CD4-positive, alpha-beta T cell treated with Interferon alpha-2 for 1 hour (primary cell): Measurements from ENCODE around the gene AJAP1.
A peak's percentile ranks its signal among the peaks of the same experiment; 100 is the strongest.

Experiments used
- DNase-seq, 2 donors: peaks; one replicate each; pipeline ENCODE4 v3.0.0-alpha.2; 2020 to 2022

AJAP1 gene

DNA sequence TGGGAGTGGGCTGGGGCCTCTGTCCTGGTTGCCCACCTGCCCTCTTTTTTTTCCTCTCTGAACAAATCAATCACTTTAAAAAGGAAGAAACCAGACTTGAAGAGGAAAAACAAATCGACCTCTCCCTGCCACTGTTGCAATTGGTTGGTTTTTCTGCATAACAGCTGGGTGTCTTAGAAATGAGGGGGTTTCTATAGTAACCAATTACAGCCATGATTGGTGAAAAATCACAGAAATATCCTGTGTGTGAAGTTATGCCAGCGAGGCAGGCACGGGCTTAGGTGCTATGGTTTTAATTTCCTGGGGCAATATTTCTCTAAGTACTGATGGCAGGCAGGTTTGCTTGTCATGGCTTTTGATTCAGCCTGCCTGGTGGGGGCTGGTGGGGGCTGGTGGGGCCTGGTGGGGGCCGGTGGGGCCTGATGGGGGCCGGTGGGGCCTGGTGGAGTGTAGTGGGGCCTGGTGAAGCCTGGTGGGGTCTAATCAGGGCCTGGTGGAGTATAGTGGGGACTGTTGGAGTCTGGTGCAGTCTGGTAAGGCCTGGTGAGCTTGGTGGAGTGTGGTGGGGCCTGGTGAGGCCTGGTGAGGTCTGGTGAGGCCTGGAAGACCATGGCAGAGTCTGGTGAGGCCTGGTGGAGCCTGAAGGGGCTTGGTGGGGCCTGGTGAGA lies 54.6 kb downstream of the AJAP1 start:
- DNase-seq, result no peak

DNA sequence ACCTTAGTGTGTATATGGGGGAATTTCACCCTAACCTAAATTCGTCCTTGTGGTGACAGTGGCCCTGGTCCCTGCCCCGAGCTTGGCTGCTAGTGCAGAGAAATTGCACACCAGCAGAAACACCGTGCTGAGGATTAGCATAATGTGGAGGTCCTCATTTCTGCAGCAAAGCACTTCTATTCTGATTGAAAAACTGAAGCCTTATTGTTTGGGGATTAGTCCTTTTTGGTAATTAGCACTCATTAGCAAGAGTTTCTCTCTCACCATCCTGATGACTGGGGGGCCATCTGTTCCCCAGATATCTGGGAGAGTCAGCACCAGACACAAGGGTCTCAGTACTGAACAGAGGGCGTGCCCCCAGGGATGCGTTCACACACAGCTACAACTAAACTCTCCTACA lies 55.2 kb downstream of the AJAP1 start:
- no peak for DNase-seq

DNA sequence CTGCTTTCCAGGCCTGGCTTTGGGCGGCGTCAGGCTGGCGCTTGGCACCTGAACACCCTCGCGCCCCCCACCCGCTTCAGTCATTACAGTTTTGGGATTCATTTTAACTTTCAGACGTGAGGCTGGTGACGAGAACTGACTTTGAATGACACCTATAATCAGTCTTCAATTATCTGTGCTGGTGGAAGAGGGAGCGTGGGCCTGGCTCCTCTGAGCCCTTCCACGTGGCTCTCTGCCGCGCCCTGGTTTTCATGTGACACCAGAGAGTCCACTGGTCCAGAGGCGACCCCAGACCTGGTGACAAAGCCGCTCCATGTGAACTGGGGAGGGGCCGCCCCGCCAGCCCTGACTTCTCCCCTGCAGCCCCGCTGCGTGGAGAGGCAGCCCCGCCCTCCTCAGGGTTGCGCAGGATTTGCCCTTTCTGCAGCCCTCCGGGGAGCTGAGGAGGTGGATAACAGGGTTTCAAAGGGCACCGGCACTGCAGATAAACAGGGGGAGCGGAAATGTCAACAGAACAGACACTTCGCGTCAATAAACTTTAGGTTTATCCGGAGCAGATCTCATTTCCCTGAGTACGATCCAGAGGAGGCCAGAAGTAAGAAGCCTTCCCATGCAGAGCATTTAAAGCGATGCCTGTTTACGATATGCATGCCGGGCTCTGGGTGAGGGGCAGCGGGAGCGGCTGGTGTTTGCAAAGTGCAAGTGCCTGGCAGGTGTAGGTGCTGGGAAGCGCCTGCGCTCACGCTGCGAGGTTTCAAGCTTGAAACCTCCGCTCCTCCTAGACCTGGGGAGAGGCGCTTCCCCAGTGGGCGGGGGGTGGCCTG lies 56.4 kb downstream of the AJAP1 start:
- DNase-seq, result no peak

DNA sequence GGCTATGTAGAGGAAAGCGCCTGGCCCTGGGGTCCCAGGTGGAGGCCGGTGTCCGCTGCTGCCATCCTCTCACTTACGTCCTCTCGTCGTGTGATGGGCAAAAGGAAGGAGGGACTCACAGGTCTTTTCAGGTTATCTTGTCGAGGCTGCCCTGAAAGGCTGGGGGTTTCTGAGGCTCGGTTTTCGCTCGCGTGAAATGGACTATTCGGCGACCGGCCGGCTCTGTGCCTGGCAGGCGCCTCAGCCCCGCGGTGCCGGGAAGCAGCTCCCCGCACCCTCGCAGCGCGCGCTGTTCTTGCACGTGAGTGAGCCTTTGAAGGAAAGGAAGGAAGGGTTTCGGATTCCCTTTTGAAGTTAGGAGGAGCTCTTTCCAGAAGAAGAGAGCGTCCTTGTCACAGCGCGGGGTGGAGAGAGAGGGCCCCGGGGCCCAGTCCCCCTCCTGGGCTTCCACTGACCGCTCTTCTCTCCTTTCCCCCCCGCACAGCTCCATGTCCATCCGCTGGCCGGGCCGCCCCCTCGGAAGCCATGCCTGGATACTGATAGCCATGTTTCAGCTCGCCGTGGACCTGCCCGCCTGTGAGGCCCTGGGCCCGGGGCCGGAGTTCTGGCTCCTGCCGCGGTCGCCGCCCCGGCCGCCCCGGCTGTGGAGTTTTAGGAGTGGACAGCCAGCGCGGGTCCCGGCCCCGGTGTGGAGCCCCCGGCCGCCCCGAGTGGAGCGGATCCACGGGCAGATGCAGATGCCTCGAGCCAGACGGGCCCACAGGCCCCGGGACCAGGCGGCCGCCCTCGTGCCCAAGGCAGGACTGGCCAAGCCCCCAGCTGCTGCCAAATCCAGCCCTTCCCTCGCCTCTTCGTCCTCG lies 57.2 kb downstream of the AJAP1 start:
- no peak for DNase-seq

DNA sequence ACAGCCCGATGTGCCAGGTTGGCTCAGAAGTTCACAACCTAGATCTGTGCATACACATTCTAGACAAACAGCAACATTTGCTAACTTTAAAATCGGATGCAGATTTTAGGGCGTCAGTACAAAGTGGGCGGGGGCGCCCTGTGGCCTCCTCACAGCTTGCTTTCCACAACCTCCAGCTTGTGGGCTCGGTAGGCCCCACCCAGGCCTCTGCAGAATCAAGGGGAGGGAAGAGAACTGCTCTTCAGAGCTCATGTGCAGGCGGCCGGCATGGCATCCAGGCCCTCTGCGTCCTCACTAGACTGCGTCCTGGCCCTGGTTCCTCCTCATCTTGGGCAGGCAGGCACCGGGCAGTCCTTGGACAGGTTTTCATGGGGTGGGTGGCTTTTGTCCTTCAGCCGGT lies 59.3 kb downstream of the AJAP1 start:
- no peak for DNase-seq

DNA sequence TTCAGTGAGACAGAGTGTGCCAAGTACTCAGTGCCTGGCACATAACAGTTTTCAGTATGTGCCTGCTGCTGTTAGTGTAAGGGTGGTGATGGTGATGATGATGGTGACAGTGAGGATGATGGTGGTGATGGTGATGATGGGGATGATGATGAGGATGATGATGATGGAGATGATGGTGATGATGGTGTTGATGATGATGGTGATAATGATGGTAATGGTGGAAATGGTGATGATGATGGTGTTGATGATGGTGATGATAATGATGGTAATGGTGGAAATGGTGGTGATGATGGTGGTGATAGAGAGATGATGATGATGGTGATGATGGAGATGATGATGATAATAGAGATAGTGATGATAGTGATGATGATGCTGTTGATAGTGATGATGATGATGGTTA lies 62.0 kb downstream of the AJAP1 start:
- no peak for DNase-seq

DNA sequence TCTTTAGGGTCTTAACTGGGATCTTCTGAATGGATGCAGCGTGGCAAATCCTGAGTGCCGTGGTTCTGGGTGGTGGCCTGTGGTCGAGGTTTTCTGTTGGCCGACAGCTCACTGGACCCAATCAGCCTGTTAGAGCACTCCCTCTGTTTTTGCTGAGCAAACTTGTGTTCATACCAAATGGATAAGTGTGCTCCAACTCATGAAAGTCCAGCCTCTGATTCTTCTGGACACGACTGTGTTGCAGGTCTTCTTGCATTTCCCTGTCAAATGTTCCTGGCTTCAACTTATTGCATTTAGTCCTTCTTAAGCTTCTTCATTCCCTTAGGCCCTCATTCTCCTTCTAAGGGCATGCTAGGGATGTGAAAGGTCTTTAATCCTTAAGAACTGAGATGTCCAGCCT lies 63.7 kb downstream of the AJAP1 start:
- no peak for DNase-seq

DNA sequence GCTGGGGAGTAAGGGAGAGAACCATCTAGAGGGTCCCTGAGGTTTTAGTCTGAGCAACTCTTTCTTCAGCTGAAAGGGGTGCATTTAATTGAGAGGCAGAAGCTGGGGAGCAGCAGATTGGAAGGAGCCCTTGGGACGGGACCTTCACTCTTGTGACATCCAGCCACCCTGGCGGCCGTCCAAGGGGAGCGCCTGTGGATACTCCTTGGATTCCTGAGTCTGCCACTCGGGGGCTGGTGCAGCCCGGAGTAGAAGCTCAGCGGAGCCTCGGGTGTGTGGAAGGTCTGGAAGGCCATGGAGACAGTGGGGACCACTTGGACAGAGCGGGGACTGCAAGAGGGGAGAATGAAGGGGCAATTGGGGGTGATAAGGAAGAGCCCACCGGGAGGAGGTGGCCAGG lies 68.7 kb downstream of the AJAP1 start:
- no peak for DNase-seq

DNA sequence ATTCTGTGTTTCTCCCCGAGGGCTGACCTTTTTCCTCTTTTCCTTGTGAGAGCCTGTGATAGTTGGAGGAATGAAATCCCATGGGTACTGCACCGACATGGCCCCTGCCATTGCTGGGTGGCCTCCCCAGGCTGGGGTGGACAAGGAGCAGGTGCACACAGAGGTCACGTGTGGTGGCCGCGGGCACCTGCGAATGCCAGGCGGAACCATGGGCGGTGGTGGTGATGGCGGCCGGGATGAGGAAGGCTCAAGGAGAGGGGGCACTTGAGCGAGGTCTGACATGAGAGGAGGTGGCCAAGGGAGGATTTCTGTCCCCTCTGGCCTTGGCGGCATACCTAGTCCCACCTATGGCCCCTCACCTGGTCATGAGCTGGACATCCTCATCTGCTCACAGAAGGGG lies 69.6 kb downstream of the AJAP1 start:
- DNase-seq, result no peak

DNA sequence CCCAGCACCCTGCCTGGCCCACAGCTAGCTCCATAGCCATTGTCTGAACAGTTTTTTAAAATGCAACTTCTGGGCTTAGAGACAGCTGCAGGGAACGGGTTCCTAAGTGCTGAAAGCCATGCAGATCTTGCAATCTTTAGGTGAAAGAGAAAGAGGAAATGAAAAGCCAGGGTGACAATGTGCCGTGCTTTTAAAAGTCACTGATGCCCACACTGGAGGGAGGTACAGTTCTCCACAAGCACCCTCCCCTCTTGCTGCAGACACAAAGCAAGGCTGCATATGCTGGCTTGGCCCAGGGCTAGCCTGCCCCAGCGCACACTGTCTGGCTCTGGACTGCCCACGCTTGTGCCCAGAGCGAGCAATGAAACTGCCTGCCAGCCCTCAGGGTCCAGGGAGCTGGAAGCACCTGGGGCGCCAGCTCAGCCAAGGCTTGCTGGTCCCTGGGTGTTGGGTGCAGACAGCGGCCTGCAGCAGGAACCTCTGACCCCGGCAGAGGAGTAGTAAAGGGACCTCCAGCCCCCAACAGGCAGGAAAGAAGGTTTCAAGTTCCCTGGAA lies 70.4 kb downstream of the AJAP1 start:
- no peak for DNase-seq

DNA sequence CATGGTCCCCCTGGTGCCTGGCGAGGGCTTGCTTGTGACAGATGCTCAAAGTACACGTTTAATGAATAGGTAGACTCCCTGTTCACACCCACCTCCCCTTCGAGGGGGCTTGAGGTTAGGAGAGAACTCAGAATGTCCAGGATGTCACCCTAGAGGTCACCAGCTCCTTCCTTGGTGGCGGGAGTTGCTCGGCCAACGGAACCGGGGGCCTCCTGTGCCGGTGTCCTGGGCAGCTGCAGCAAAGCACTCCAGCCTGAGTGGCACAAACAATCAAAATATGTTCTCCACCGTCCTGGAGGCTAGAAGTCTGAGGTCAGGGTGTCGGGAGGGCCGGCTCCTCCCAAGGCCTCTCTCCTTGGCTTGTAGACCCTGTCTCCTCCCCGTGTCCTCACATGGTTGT lies 71.0 kb downstream of the AJAP1 start:
- DNase-seq, result no peak

DNA sequence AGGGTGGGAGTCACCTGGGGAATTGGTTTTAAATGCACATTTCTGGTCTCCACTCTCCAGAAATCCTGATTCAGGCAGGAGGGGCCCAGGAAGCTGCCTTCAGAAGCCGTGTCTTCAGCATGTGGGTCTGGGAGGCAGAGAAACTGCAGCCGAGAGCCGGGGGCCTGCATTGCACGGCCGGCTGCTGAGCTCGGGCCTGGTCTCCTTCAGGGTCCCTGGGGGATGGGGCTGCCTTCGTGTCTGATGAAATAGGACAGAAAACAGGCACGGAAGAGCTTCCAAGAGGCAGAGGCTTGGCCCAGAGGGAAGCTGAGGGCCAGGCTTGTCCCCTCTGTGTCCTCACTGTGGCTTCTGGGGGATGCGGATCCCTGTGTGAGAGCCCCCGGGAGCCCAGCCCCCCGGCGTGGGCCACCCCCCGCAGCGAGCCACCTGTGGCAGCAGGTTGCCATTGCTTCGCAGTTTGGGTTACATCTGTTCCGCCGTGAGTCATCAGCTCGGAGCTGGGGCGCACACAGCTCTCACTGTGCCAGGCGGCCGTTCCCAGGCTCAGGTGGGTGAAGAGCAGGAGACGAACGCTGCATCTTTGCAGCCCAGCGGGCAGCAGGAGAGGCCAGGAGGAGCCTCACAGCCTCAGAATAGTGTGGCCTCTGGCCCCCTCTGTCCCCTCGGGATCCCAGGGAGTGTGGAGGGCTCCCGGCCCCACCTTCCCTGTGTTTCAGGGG lies 72.4 kb downstream of the AJAP1 start:
- no peak for DNase-seq

DNA sequence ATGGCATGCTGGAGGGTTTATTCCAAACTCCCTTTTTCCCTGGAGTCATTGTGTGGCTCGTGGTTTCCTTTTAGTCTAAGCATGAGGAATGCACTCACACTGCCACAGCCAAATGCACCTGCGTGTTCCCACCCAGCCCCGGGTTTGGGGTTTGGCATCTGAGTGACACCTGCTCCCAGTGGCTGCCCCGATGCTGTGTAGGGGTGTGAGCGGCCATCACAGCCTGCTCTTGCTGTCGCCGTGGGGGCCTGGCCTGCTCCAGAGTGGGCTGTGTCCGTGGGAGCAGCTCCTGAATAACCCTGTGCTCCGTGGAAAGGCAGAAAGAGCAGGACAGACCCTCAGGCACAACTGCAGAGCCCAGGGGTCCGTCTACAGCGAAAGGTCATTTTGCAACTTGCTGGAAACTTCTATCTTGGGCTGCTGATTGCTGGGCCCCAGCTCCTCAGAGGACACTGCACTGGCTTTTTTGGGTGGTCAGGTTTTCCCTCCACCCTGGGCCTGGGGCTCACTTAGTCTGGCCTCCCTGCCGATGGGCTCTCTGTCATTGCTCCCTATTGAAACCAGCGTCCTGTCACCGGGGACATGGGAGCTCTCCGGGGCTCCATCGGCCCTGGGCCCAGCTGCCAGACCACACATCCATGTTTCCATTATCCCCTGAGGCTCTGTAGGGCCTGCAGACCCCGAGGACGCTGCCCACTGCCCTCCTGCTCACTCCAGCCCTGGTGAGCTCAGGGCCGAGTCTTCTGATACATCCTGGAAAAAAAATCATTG lies 74.1 kb downstream of the AJAP1 start:
- DNase-seq, result no peak

DNA sequence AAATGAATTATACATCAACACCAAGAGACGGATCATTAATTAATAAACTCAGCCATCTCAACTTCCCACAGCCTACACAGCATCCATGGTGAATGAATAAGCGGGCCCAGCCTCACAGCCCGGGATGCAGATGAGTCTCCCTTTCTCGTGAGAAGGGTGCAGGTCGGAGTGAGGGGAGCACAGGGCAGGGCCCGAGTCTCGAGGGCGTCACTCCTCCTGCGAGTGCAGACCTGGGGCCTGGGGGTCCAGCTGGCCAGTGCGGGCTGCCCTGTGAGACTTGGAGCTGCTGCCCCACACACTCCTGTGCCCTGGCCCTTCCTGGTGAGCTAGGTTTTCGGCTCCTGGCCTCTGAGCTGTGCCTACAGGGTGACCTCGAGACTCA lies 74.7 kb downstream of the AJAP1 start:
- DNase-seq, result no peak

DNA sequence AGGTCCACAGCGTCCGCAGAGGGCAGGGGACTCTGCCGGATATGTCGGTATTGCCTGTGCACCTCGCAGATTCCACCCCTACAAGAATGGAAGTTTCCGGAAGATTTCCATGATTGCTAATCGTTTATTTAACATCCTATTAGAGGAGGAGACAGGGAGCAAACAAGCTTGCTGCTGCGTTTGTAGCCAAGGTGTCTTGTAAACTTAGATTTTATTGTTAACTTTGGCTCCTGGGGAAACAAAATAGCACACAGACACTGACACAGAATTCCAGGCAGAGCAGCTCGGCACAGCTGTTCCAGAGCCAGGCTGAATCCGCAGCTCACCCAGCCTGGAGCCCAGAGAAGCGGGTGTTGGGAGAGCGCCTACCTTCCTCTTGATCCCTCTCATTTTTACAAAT lies 75.7 kb downstream of the AJAP1 start:
- DNase-seq, result no peak

DNA sequence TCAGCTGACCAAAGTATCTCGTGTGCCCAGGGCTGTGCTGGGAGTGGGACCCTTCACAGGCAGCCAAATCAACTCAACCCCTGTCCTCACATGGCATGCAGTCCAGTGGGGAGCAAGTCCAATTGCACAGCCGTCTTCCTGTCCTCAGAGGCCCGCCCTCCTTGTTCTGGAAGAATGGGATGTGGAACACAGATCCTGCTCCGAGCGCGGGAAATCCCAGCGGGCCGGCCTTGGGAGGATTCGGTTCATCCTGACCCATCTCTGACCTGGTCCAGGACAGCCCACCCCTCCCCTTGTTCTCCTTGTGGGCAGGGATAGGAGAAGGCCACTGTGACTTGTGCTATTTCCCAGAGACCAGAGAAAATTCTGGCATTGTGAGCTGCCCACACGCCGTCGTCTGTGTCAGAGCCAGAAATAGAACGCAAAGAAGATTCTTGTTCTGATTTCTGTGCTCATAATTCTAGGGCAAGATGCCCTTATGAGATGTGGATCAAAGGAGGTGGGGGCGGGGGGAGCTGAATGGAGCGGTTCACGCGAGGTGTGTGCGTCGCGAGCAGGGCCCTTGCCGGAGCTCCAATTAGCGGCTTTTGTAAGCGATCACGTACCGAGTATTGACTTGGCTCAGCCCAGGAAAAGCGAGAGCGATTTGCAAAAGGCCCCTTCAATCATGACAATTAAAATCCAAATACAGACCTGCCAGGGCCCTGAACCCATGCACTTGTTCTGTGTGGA lies 79.2 kb downstream of the AJAP1 start:
- no peak for DNase-seq

DNA sequence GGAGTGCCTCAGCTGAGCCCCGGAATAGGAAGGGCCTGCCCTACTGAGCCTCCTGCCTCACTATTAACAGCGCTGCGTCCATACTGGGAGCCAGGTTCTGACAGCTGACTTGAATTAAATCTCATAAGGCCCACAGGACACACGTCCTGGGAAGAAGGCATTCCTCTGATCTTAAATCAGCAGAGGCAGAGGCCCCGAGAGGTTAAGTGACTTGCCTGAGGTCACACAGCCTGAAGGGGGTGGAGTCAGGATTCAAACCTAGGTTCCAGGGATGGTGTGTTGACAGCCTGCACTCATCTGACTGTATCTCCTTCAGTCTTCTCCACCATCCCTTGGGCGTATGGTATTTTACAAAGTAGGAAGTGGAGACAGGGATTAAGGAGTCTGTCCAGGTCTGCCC lies 79.8 kb downstream of the AJAP1 start:
- DNase-seq, result no peak

DNA sequence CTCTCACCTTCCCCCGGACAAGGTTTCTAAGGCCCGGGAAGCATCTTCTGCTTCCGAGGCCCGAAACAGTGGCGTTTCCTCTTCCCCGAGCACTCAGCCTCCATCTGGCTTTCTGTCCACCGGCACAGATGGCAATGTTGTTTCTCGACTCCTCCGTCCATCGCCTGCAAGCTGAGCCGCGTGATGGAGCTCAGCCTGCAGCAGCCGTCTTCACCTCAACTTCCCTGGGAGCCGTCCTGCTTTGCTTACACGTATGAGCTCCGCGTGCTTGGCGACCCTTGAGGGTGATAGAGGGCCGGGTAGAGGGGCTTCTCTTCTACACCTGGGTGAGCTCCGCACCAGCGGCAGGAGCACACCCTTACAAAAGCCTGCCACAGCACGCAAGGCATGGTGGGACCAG lies 80.4 kb downstream of the AJAP1 start:
- no peak for DNase-seq

DNA sequence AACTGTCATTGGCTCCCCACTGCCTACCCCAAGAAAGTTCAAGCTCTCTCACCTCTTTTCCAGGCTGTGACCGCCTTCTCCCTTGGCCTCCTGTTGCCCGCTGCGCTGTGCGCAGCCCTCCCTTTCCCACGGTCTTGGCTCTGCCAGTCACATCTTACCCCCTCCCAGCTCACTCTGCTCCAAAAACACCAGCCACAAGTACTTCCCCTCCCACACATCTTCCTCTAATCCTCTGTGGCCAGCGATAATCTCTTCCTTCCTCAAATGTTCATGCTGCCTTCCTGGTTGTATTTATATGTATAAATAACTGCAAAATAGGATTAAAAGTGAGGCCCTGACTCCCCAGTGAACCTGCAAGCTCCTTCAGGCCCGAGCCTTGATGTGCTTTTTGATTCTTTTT lies 81.8 kb downstream of the AJAP1 start:
- DNase-seq, result peak in 1 of 2 donors; percentile 19

DNA sequence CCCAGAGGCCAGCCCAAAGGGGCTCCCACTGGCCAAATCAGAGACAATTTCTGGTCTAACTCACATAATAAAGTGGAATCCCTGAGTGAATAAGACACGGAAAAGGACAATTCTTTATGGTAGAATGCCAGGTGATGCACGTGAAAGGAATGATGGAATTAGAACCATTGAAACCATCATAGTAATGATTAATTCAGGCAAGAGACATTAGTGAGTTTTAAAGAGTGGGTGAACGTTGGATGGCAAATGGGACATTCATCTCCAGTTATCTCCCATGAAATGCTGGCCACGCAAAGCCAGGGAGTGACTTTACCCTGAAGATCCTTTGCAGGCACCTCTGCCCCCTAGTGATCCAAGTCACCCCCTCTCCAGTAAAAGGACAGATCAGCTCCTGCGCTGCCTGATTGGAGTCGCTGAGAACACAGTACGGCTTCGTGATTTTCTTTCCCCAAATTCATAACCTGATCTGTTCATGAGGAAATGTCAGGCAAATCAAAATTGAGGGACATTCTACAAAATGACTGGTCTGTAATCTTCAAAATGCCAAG lies 87.5 kb downstream of the AJAP1 start:
- DNase-seq, result no peak
